Measurements from ENCODE around the gene PI4K2B. TPM values are rescaled to one million over a fixed set of nuclear protein-coding genes. Genes with fewer than 3 reads are reported as not detected.

PI4K2B gene
- total RNA-seq, 1 donor from 2014 or later = 14.1 TPM

DNA sequence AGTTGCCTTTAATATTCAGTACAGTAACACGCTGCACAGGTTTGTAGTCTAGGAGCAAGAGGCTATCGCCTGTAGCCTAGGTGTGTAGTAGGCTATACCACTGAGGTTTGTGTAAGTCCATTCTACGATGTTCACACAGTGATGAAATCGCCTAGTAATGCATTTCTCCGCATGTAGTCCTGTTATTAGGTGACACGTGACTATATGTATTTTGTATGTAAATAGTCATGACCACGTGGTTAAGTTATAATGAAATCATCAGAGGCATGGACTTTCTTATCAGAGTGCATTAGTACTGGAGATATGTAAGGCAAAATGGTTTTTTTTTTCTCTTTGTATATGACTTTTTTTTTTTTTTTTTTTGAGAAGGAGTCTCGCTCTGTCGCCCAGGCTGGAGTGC is 68.8 kb downstream of the PI4K2B start:
- no peaks in the 10 kb centered on the region for H3K36me3 Mint-ChIP-seq
- H3K27me3 Mint-ChIP-seq = no peaks in the 10 kb centered on the region
- H3K4me3 Mint-ChIP-seq = no peak overlapping the region
- H3K27ac Mint-ChIP-seq = no peak overlapping the region
- peaks cover 10% of the 10 kb centered on the region for H3K4me1 Mint-ChIP-seq (ENCODE audit: unreplicated experiment)
- no peaks in the 10 kb centered on the region for H3K9me3 Mint-ChIP-seq
- TF ChIP-seq, protein P1, sequence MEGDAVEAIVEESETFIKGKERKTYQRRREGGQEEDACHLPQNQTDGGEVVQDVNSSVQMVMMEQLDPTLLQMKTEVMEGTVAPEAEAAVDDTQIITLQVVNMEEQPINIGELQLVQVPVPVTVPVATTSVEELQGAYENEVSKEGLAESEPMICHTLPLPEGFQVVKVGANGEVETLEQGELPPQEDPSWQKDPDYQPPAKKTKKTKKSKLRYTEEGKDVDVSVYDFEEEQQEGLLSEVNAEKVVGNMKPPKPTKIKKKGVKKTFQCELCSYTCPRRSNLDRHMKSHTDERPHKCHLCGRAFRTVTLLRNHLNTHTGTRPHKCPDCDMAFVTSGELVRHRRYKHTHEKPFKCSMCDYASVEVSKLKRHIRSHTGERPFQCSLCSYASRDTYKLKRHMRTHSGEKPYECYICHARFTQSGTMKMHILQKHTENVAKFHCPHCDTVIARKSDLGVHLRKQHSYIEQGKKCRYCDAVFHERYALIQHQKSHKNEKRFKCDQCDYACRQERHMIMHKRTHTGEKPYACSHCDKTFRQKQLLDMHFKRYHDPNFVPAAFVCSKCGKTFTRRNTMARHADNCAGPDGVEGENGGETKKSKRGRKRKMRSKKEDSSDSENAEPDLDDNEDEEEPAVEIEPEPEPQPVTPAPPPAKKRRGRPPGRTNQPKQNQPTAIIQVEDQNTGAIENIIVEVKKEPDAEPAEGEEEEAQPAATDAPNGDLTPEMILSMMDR (conservative IDR thresholded peaks at IDR 0.05) = no peak
- DNase-seq (ENCODE audit: extremely low spot score, unreplicated experiment) = no peak

DNA sequence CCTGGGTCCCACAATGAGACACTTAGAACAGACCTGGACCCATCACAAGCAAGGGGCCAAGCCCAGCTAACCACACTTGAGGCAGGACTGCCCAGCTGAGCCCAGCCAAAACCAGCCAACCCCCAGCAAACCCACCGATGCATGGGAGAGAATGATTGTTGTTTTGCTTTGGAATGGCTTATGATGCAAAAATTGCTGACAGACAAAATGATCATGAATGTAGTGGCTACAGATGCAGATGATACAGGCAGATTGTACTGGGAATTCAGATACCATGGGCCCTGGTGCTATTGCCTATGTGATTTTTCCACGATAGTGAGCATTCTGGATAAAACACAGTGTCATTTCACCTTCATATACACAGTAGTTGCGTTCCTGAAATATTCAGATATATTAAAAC is 69.7 kb downstream of the PI4K2B start:
- H3K27me3 Mint-ChIP-seq = no peaks in the 10 kb centered on the region
- peaks cover 10% of the 10 kb centered on the region for H3K4me1 Mint-ChIP-seq (ENCODE audit: unreplicated experiment)
- H3K36me3 Mint-ChIP-seq = no peaks in the 10 kb centered on the region
- H3K9me3 Mint-ChIP-seq = no peaks in the 10 kb centered on the region
- H3K4me3 Mint-ChIP-seq = no peak overlapping the region
- TF ChIP-seq, protein P1 (conservative IDR thresholded peaks at IDR 0.05) = no peak
- H3K27ac Mint-ChIP-seq = no peak overlapping the region
- DNase-seq (ENCODE audit: extremely low spot score, unreplicated experiment) = no peak

DNA sequence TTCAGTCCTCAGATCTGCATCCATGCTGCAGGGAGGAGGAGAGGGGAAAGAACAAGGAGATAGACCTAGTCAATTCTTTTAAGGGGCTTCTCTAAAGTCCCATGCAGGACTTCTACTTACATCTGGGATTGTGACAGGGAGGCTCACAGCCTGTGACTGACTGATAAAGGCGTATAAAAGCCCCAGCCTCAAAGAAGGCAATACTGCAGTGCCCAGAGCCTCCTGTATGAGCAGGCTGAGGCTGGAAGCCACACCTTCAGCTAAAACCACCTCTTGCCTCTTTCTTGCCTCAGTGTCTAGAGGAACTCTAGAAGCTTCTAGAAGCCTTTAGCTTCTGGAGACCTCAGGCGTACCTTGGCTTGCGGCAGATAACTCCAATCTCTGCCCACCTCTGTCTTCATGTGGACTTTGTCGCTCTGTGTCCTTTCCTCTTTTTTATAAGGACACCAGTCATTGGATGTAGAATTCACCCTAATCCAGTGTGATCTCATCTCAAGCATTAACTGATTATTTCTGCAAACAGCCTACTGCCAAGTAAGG is 72.8 kb downstream of the PI4K2B start:
- TF ChIP-seq, protein P1 (conservative IDR thresholded peaks at IDR 0.05) = no peak
- Mint-ChIP-seq H3K27me3 (no peaks in the 10 kb centered on the region), H3K4me3 (no peak overlapping the region), H3K9me3 (no peaks in the 10 kb centered on the region), H3K4me1 (ENCODE audit: unreplicated experiment) (no peaks in the 10 kb centered on the region), H3K27ac (no peak overlapping the region), H3K36me3 (no peaks in the 10 kb centered on the region)
- DNase-seq (ENCODE audit: extremely low spot score, unreplicated experiment) = no peak

DNA sequence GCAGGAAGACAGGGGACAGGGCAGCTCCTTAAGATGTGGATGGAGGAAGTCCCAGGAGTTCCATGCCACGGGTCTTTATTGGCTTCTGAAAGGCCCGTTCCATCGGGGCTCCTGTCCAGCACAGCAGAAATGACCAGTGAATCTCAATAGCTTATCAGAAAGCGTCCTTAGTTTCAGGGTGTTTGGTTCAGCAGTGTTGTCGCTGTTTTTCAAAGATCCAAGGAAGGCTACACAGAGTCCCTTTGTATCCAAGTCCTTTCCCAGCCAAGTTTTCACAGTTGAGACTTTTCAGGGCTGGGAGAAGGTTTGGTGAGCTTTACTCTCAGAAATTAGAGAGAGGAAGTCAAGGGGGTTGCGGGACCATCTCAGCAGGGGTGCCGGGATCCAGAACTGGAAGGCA is 73.8 kb downstream of the PI4K2B start:
- Mint-ChIP-seq H3K36me3 (no peaks in the 10 kb centered on the region), H3K27ac (no peak overlapping the region), H3K4me3 (no peak overlapping the region), H3K9me3 (no peaks in the 10 kb centered on the region), H3K4me1 (ENCODE audit: unreplicated experiment) (no peaks in the 10 kb centered on the region), H3K27me3 (no peaks in the 10 kb centered on the region)
- DNase-seq (ENCODE audit: extremely low spot score, unreplicated experiment) = no peak
- TF ChIP-seq, protein P1 (conservative IDR thresholded peaks at IDR 0.05) = no peak

DNA sequence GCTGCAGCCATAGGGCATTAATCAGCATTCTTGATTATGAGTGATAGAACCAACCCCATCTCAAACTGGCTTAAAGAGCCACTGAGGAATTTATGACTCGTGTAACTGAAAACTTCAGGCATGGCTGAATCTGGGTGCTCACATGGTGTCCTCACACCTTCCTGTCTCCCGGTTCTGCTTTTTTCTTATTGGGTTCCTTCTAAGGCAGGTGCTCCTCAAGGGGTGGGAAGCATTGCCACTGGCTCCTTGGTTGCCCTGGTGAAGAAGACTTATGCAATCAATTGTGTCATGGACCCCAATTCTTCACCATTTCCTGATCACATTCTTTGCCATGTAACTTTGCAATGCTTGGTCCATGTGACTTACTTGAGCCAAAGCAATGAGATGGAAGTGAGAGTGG is 74.5 kb downstream of the PI4K2B start:
- DNase-seq (ENCODE audit: extremely low spot score, unreplicated experiment) = no peak
- TF ChIP-seq, protein P1 (conservative IDR thresholded peaks at IDR 0.05) = no peak
- Mint-ChIP-seq H3K4me3 (no peak overlapping the region), H3K9me3 (no peaks in the 10 kb centered on the region), H3K36me3 (no peaks in the 10 kb centered on the region), H3K27ac (no peak overlapping the region), H3K4me1 (ENCODE audit: unreplicated experiment) (peaks cover under 1% of the 10 kb centered on the region), H3K27me3 (no peaks in the 10 kb centered on the region)

DNA sequence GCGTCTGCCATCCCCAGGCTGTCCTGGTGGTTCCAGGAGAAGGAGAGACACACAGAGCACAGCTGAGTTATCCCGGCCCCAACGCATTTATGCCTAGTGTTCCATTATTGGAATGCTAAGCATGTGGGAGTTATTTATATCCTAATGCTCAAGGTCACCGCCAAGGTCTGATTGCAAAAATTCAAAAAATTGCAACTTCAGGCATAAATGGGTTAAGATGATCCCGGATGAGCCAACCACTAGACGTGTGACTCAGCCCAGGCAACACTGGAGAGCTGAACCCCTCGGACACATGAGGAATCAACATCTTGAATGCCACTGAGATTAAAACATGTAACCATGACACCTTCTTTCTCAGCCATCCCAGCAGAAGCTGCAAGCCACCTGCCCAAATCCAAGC is 74.9 kb downstream of the PI4K2B start:
- Mint-ChIP-seq H3K27ac (no peak overlapping the region), H3K36me3 (no peaks in the 10 kb centered on the region), H3K4me3 (no peak overlapping the region), H3K27me3 (no peaks in the 10 kb centered on the region), H3K4me1 (ENCODE audit: unreplicated experiment) (peaks cover 5% of the 10 kb centered on the region), H3K9me3 (no peaks in the 10 kb centered on the region)
- TF ChIP-seq, protein P1 (conservative IDR thresholded peaks at IDR 0.05) = no peak
- DNase-seq (ENCODE audit: extremely low spot score, unreplicated experiment) = no peak
